Activated CD8-positive, alpha-beta T cell treated with anti-CD3 and anti-CD28 coated beads, Interleukin-2, amount 10 ng/mL, durations not matched to agents 7 days and 5 days (primary cell): ENCODE measurements around the gene CNNM4. TPM values are rescaled to one million over a fixed set of nuclear protein-coding genes. Genes with fewer than 3 reads are reported as not detected.

Experiments
- ATAC-seq: fragments of 150-1000 bp; cut with Tn5 transposase; one replicate; pipeline ENCODE4 v1.10.0; 2021; ENCODE audit warnings: moderate library complexity
- CTCF ChIA-PET: fragments of 350-600 bp; sonication (Branson Sonifier 250); formaldehyde crosslinking; loops from one replicate; lab custom pipeline; 2021; ENCODE audit warnings: antibody characterized with exemption; lab: Charles Lee
- POLR2A ChIA-PET: fragments of 350-600 bp; sonication (Branson Sonifier 250); formaldehyde crosslinking; loops from one replicate; lab custom pipeline; 2021; ENCODE audit warnings: antibody characterized with exemption; lab: Charles Lee
- DNase-seq: peaks from one replicate; pipeline ENCODE4 v3.0.0-alpha.2; 2020
- H3K27ac Mint-ChIP-seq: one replicate; pipeline ENCODE4 v1.8.0; 2021; ENCODE audit warnings: mild to moderate bottlenecking, mixed read lengths
- H3K27me3 Mint-ChIP-seq: one replicate; pipeline ENCODE4 v1.8.0; 2021; ENCODE audit warnings: low read depth, mixed read lengths
- H3K36me3 Mint-ChIP-seq: one replicate; pipeline ENCODE4 v1.8.0; 2021; ENCODE audit warnings: low read depth, mixed read lengths
- H3K4me1 Mint-ChIP-seq: one replicate; pipeline ENCODE4 v1.8.0; 2021; ENCODE audit warnings: low read depth, mixed read lengths
- H3K4me3 Mint-ChIP-seq: one replicate; pipeline ENCODE4 v1.8.0; 2021; ENCODE audit warnings: mild to moderate bottlenecking, mixed read lengths
- H3K9me3 Mint-ChIP-seq: one replicate; pipeline ENCODE4 v1.8.0; 2022; ENCODE audit warnings: mixed read lengths; ENCODE audit not compliant: insufficient read depth
- microRNA-seq: library from miRNA; unstranded; fragments of <30 nt; microRNA quantifications from one replicate; pipeline ENCODE4 v1.2.0, GENCODE V29; 2022
- total RNA-seq, 2 experiments: library from RNA; stranded (reverse); gene quantifications; one replicate each; pipeline ENCODE4 v1.2.3, GENCODE V29; 2021

CNNM4 gene
- total RNA-seq, 2 experiments from 2014 or later = 7.1 TPM

DNA sequence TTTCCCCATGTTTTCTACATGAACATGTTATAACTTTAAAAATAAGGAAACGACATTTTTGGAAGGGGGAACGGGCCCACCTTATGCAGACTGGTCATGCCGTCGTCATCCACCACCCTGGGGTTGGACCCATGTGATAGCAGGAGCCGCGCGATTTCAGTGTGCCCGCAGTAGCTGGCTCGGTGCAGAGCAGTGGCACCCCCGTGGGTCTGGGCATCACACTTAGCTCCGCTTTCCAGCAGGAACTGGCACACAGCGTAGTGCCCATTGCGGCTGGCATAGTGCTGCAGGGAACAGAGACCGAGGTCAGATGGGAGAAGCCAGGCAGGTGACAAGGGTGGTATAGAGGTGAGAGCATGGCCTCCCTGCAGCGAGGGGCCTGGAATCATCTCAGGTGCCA is 92.6 kb downstream of the CNNM4 start:
- Mint-ChIP-seq H3K36me3 (peaks cover 48% of the 10 kb centered on the region), H3K27me3 (no peaks in the 10 kb centered on the region), H3K9me3 (no peaks in the 10 kb centered on the region), H3K27ac (no peak overlapping the region), H3K4me1 (peaks cover 20% of the 10 kb centered on the region), H3K4me3 (no peak overlapping the region)
- CTCF ChIA-PET = no interaction called here
- DNase-seq (no peak), ATAC-seq (no peak)
- POLR2A ChIA-PET = no interaction called here

DNA sequence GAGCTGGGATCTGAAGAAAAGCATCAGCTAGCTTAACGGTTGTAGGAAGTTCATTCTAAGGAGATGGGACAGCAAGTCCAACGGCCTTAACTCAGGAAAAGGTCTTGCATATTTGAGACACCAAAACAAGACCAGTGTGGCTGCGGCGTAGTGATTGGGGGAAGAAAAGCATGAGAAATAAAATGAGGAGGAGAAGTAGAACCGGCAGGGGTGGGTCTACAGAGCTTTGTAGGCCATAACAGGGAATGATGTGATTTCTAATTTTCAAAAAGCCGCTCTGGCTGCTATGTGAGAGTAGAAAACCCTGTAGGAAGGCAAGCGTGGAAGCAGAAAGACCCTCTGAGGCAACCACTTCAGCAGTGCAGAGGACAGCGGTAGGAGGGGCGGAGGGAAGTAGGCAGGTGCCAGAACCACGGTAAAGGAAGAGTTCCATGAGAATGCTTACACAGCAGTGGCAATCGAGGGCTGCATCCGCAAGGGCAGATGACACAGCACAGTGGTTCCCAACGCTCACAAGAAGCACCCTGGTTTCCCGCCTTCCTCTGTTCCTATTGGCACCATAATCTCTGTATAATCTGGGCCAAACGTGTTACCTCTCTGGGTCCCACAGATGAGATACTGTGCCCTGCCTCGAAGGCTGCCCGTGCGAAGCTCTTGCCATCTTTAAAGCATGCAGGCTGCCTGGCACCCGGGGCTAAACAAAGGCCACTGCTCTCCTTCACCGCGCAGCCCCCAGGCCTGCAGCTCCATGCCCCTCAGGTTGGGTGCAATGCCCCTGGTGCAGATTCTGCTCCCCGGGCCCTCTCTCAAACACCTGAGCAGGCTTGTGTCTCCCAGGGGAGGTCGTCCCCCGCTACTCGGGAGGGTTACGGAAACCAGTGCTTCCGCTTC is 96.3 kb downstream of the CNNM4 start:
- Mint-ChIP-seq H3K27me3 (no peaks in the 10 kb centered on the region), H3K36me3 (peaks cover 48% of the 10 kb centered on the region), H3K4me3 (peak overlapping the region; percentile 88), H3K4me1 (peaks cover 45% of the 10 kb centered on the region), H3K27ac (peak overlapping the region; percentile 82), H3K9me3 (no peaks in the 10 kb centered on the region)
- POLR2A ChIA-PET = interaction anchor here (1.0 to 2.7 kb wide), 14 partner anchors 9 to 255 kb away, joined by 3 to 18 read pairs (median 9); partner anchors contain the start of genes ANKRD36 and CNNM3
- ATAC-seq = peak; percentile 4
- CTCF ChIA-PET = interaction anchor here (0.6 to 4.7 kb wide), 48 partner anchors 9 to 535 kb away, joined by 3 to 253 read pairs (median 6); partner anchors contain the start of genes ANKRD36, CNNM3 and FAHD2B
- peak; percentile 56 for DNase-seq

DNA sequence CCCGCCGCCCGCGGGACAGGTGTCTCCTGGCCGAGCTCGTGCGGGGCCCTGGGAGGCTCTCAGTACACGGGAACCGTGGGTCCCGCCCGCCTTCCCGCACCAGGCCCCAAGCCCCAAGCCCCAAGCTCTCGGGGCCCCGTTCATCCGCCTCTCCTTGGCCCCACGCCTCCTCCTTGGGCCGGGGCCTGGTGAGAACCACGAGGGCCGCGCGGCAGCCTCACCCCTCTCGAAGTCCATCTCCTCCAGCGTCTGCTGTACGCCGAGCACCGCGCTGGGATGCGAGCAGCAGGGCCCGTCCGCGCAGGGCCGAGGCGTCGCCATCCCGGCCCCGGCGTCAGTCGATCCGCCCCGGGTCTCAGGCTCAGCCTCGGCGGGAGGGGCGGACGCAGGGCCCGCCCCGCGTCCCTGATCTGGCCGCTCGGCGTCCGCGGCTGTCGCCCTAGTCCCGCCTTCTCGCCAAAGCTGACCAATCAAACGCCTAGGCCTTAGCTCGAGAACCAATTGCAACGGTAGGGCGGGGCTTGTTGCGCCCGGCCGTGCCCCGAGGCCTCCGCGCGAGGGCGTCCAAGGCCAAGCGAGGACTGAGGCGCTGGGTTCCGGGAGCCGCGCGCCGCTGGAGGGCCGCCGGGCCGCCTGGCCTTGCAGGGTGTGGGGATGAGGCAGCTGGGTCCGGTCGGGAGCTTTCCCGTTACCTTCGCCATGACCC is 97.1 kb downstream of the CNNM4 start, which contains the start of gene ANKRD39:
Gene ANKRD39, minus strand, starts transcription at position 350 of the 706 bp plus-strand sequence. Its CDS starts 29 bp downstream, at position 321.
- Mint-ChIP-seq H3K27ac (peak within 1 kb of the TSS; percentile 82), H3K36me3 (peaks cover 45% of the 10 kb centered on the region), H3K4me3 (peak within 1 kb of the TSS; percentile 88), H3K9me3 (no peaks in the 10 kb centered on the region), H3K27me3 (no peaks in the 10 kb centered on the region), H3K4me1 (peaks cover 47% of the 10 kb centered on the region)
- peak; percentile 98 for DNase-seq
- POLR2A ChIA-PET = interaction anchor here (0.6 to 2.7 kb wide), 17 partner anchors 10 to 254 kb away, joined by 3 to 18 read pairs (median 8); partner anchors contain the start of genes ANKRD36 and CNNM3
- CTCF ChIA-PET = interaction anchor here (0.6 to 4.7 kb wide), 50 partner anchors 10 to 536 kb away, joined by 3 to 253 read pairs (median 6); partner anchors contain the start of genes ANKRD36, CNNM3 and FAHD2B
- peak; percentile 95 for ATAC-seq

DNA sequence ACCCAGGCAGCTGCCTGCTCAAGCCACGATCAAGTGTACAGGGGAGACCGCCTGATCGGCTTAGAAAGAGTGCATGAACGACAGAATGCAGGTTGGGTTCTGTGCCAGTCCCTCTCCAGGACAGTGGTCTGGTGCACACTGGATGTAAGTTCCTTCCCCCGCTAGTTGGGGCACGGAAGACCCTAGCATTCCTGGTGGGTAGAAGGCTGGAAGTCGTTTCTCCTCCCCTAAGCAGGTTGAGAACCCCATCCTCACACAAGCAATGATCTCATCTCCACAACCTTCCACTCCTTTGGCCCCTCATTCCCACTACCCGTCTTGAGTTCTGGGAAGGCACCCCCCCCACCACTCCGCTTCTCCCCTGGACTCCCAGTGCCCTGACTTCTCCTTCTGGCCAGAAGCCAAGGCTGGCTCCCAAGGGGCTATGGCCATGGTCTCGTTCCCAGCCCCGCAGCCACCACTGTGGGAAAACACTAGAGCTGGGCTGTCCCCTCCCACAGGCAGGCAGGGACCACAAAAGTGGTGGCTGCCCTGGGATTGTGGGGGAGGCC is 98.5 kb downstream of the CNNM4 start:
- H3K4me1 Mint-ChIP-seq = peaks cover 46% of the 10 kb centered on the region
- H3K27ac Mint-ChIP-seq = peak overlapping the region; percentile 45
- POLR2A ChIA-PET = interaction anchor here (2.4 kb wide), 1 partner anchor 9 kb away, joined by 18 read pairs; no protein-coding TSS in a partner anchor
- no peaks in the 10 kb centered on the region for H3K27me3 Mint-ChIP-seq
- DNase-seq (no peak), ATAC-seq (no peak)
- H3K9me3 Mint-ChIP-seq = no peaks in the 10 kb centered on the region
- H3K36me3 Mint-ChIP-seq = peaks cover 38% of the 10 kb centered on the region
- peak overlapping the region; percentile 88 for H3K4me3 Mint-ChIP-seq
- CTCF ChIA-PET = interaction anchor here (1.7 to 4.7 kb wide), 7 partner anchors 8 to 104 kb away, joined by 4 to 253 read pairs (median 39); no protein-coding TSS in a partner anchor

DNA sequence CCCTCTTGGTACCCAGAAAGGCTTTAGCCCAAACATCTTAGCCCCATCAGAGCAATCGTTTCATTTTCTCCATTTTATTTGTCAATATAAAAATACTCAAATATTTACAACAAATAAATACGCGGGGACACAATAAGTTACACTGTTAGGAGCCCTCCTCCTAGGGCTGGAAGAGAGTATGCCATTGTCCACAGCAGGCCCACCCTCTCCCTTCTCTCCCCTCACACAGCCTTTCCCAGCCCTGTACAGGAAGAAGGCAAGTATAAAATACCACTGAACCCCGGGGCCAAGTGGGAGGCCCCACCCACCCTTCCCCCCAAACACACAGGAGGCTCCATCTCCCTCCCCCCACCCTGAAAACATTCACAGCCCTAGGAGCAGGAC is 99.0 kb downstream of the CNNM4 start:
- Mint-ChIP-seq H3K4me1 (peaks cover 46% of the 10 kb centered on the region), H3K36me3 (peaks cover 36% of the 10 kb centered on the region), H3K27ac (peak overlapping the region; percentile 70), H3K9me3 (no peaks in the 10 kb centered on the region), H3K27me3 (no peaks in the 10 kb centered on the region), H3K4me3 (peak overlapping the region; percentile 31)
- ChIA-PET CTCF (interaction anchor here (1.7 to 4.7 kb wide), 2 partner anchors 91 to 101 kb away, joined by 4 to 253 read pairs; no protein-coding TSS in a partner anchor), POLR2A (no interaction called here)
- DNase-seq (no peak), ATAC-seq (no peak)

DNA sequence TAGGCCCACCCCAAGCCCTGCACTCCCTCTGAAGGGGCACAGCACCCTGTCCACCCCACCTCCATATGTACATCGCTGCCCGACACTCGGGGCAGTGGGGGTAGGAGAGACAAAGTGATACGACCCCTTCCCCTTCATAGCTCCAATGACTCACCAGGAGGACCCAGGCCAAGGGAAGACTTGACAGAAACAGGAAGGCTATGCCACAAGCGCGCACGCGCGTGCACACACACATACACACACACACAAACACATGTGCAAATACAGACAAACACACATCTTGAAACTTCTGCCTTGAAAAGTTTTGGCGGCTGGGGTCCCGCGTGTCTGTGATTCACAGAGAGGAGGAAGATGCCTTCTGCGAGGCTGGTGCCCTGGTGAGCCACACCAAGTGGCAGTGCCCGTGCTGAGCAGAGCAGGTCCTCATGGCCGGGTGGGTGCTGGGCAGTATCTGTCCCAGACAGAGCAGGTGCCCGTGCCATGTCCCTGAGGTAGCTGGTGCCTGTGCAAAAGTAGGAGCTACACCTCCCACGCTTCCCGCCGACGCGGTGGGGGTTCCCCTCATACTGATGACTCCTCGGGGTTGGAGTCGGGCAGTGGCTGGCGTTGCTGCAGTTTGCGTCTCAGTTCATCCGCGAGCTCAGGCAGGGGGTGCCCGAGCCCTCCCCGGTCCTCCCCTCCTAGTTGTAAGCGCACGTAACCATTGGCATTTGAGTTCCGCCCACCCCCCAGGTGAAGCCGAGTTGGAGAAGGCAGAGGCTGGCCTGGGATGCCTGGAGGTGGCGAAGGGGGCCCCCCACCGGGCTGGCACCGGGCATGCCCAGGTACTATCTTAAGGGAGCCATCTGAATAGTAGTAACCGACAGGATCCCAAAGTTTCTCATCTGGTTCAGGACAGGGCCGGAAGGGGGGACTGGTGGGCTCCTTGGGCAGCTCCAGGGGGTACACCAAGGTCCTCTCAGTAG is 99.6 kb downstream of the CNNM4 start:
- ChIA-PET POLR2A (interaction anchor here (1.1 kb wide), 1 partner anchor 94 kb away, joined by 3 read pairs; no protein-coding TSS in a partner anchor), CTCF (interaction anchor here (1.0 to 4.7 kb wide), 5 partner anchors 90 to 253 kb away, joined by 3 to 253 read pairs (median 4); partner anchors contain the start of gene ANKRD36)
- no peaks in the 10 kb centered on the region for H3K9me3 Mint-ChIP-seq
- ATAC-seq (no peak), DNase-seq (no peak)
- no peaks in the 10 kb centered on the region for H3K27me3 Mint-ChIP-seq
- H3K27ac Mint-ChIP-seq = peak overlapping the region; percentile 70
- H3K4me1 Mint-ChIP-seq = peaks cover 42% of the 10 kb centered on the region
- H3K36me3 Mint-ChIP-seq = peaks cover 34% of the 10 kb centered on the region
- no peak overlapping the region for H3K4me3 Mint-ChIP-seq

DNA sequence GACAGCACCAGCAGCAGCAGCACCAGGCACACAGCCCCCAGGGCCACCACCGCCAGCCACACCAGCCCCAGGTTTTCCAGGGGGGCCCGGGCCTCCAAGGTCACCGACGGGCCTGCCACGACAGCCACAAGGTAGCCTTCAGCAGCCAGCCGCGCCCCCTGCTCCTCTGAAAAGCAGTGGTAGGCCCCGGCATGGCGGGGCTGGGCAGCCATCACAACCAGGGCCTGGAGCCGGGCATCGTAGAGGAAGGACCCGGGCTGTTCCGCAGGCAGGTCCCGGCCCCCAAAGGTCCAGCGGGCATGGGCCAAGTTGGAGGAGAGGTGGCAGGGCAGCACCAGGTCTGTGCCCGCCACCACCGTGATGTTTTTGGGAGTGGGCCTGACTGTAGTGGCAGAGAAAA is 100.4 kb downstream of the CNNM4 start:
- no peak overlapping the region for H3K4me3 Mint-ChIP-seq
- ChIA-PET CTCF (interaction anchor here (1.0 to 2.8 kb wide), 4 partner anchors 90 to 252 kb away, joined by 3 to 11 read pairs (median 4); partner anchors contain the start of gene ANKRD36), POLR2A (interaction anchor here (1.1 kb wide), 1 partner anchor 93 kb away, joined by 3 read pairs; no protein-coding TSS in a partner anchor)
- peaks cover 43% of the 10 kb centered on the region for H3K4me1 Mint-ChIP-seq
- H3K9me3 Mint-ChIP-seq = no peaks in the 10 kb centered on the region
- no peak for DNase-seq
- no peaks in the 10 kb centered on the region for H3K27me3 Mint-ChIP-seq
- no peak overlapping the region for H3K27ac Mint-ChIP-seq
- no peak for ATAC-seq
- H3K36me3 Mint-ChIP-seq = peaks cover 38% of the 10 kb centered on the region

Small RNA genes lying within 50 kb of the gene (microRNA-seq; reads per million reads assigned to microRNA genes)
- not detected for gene MIR3127

Other genes starting within 250 kb of the CNNM4 start
- gene ARID5A, start 224.2 kb upstream of the CNNM4 start, total RNA-seq = 10 to 100 TPM; 37.7 to 40.1 TPM
- 10 to 100 TPM; 60.8 to 64.4 TPM for gene KANSL3, start 122.6 kb upstream of the CNNM4 start, total RNA-seq
- not detected for gene FER1L5, start 118.1 kb upstream of the CNNM4 start, total RNA-seq
- 1 to 10 TPM; 7.4 to 7.9 TPM for gene LMAN2L, start 20.8 kb upstream of the CNNM4 start, total RNA-seq
- gene CNNM3, start 55.4 kb downstream of the CNNM4 start, total RNA-seq = 10 to 100 TPM; 28.1 to 29.9 TPM
- 10 to 100 TPM; 12.6 to 17.2 TPM for gene ANKRD23, start 83.1 kb downstream of the CNNM4 start, total RNA-seq
- gene ANKRD39, start 97.1 kb downstream of the CNNM4 start, total RNA-seq = 10 to 100 TPM; 35.4 to 36.7 TPM
- 10 to 100 TPM; 21.0 to 24.5 TPM for gene SEMA4C, start 109.2 kb downstream of the CNNM4 start, total RNA-seq
- 1 to 10 TPM in 1 of 2 experiments, under 1 TPM in 1; 0.39 to 1.2 TPM for gene FAM178B, start 225.7 kb downstream of the CNNM4 start, total RNA-seq